GM23338 (cell line): Measurements from ENCODE around the gene PLRG1. TPM values are rescaled to one million over a fixed set of nuclear protein-coding genes. Genes with fewer than 3 reads are reported as not detected.

ENCODE experiments used
- ATAC-seq: fragments of 200-7000 bp; cut with Tn5 transposase; 3 replicates; pipeline ENCODE4 v1.9.1; 2020
- DNase-seq: peaks from one replicate; pipeline ENCODE4 v3.0.0-alpha.2; 2015; ENCODE audit warnings: low spot score
- H2AFZ ChIP-seq: fragments of 200-600 bp; sonication (generic); 2 replicates; pipeline ENCODE4 v1.8.0; 2016; ENCODE audit warnings: antibody characterized with exemption, mild to moderate bottlenecking, moderate library complexity
- H3F3A ChIP-seq: fragments of 200-600 bp; sonication (generic); replicated peaks from 2 replicates; pipeline ENCODE4 v1.8.0; 2017; ENCODE audit warnings: antibody characterized with exemption, mixed run types, low read depth
- H3K27ac ChIP-seq: fragments of 200-600 bp; sonication (generic); 2 replicates; pipeline ENCODE4 v1.6.1; 2016; ENCODE audit warnings: low read depth
- H3K27me3 ChIP-seq: fragments of 200-600 bp; sonication (generic); 2 replicates; pipeline ENCODE4 v1.8.0; 2016; ENCODE audit warnings: mild to moderate bottlenecking, mixed run types, moderate library complexity; ENCODE audit not compliant: insufficient read depth
- H3K36me3 ChIP-seq: fragments of 200-600 bp; sonication (generic); 2 replicates; pipeline ENCODE4 v1.8.0; 2016; ENCODE audit warnings: mild to moderate bottlenecking; ENCODE audit not compliant: insufficient read depth
- H3K4me1 ChIP-seq: fragments of 200-600 bp; sonication (generic); 2 replicates; pipeline ENCODE4 v1.8.0; 2016; ENCODE audit warnings: mild to moderate bottlenecking, moderate library complexity; ENCODE audit not compliant: insufficient read depth
- H3K4me2 ChIP-seq: fragments of 200-600 bp; sonication (generic); 2 replicates; pipeline ENCODE4 v1.7.1; 2017; ENCODE audit warnings: mixed run types
- H3K4me3 ChIP-seq: fragments of 200-600 bp; sonication (generic); 2 replicates; pipeline ENCODE4 v1.6.1; 2016; ENCODE audit warnings: mixed run types
- H3K79me2 ChIP-seq: fragments of 200-600 bp; sonication (generic); replicated peaks from 2 replicates; pipeline ENCODE4 v1.8.0; 2017; ENCODE audit warnings: mild to moderate bottlenecking; ENCODE audit not compliant: insufficient read depth
- H3K9me2 ChIP-seq: fragments of 200-600 bp; sonication (generic); 2 replicates; pipeline ENCODE4 v1.8.0; 2017; ENCODE audit not compliant: insufficient read depth
- H4K20me1 ChIP-seq: fragments of 200-600 bp; sonication (generic); replicated peaks from 2 replicates; pipeline ENCODE4 v1.8.0; 2017; ENCODE audit warnings: mild to moderate bottlenecking; ENCODE audit not compliant: insufficient read depth
- H3K27ac Mint-ChIP-seq: 2 replicates; pipeline ENCODE4 v1.8.0; 2020; ENCODE audit warnings: inconsistent platforms, mild to moderate bottlenecking, moderate library complexity, mixed read lengths
- H3K27me3 Mint-ChIP-seq: 3 replicates; pipeline ENCODE4 v1.8.0; 2022; ENCODE audit warnings: low read depth, mild to moderate bottlenecking, moderate library complexity, mixed read lengths, inconsistent platforms; ENCODE audit not compliant: insufficient read depth, poor library complexity
- H3K36me3 Mint-ChIP-seq: 3 replicates; pipeline ENCODE4 v1.8.0; 2021; ENCODE audit warnings: low read depth, mild to moderate bottlenecking, inconsistent platforms, moderate library complexity, mixed read lengths
- H3K4me1 Mint-ChIP-seq: 3 replicates; pipeline ENCODE4 v1.8.0; 2020; ENCODE audit warnings: mild to moderate bottlenecking, inconsistent platforms, mixed read lengths
- H3K4me3 Mint-ChIP-seq: 3 replicates; pipeline ENCODE4 v1.8.0; 2021; ENCODE audit warnings: moderate library complexity, mild to moderate bottlenecking, inconsistent platforms, mixed read lengths
- H3K9me3 Mint-ChIP-seq: 3 replicates; pipeline ENCODE4 v1.8.0; 2020; ENCODE audit warnings: moderate library complexity, mild to moderate bottlenecking, inconsistent platforms, mixed read lengths
- CREB1 ChIP-seq: fragments of 250-450 bp; sonication (Bioruptor Pico); IDR thresholded peaks from 2 replicates; pipeline ENCODE4 v1.5.0; 2020; ENCODE audit warnings: low read depth, mild to moderate bottlenecking, moderate library complexity
- ETS1 ChIP-seq: IDR thresholded peaks from 2 replicates; pipeline ENCODE4 v1.6.1; 2016; ENCODE audit warnings: antibody characterized with exemption
- EZH2 ChIP-seq: fragments of 200-600 bp; sonication (generic); IDR thresholded peaks from one replicate; pipeline ENCODE4 v1.8.0; 2017; ENCODE audit warnings: antibody characterized with exemption, mild to moderate bottlenecking, low read depth; ENCODE audit not compliant: unreplicated experiment
- EZH2phosphoT487 ChIP-seq: fragments of 200-600 bp; sonication (generic); IDR thresholded peaks from one replicate; pipeline ENCODE4 v1.8.1; 2018; ENCODE audit warnings: antibody characterized with exemption; ENCODE audit not compliant: unreplicated experiment
- JUNB ChIP-seq: IDR thresholded peaks from one replicate; pipeline ENCODE4 v1.6.1; 2016; ENCODE audit warnings: antibody characterized with exemption; ENCODE audit not compliant: unreplicated experiment
- NANOG ChIP-seq: IDR thresholded peaks from 2 replicates; pipeline ENCODE4 v1.6.1; 2016; ENCODE audit warnings: antibody characterized with exemption, borderline replicate concordance
- POLR2AphosphoS5 ChIP-seq: IDR thresholded peaks from 2 replicates; pipeline ENCODE4 v1.6.1; 2016; ENCODE audit warnings: antibody characterized with exemption, low read depth
- REST ChIP-seq: IDR thresholded peaks from one replicate; pipeline ENCODE4 v1.6.1; 2018; ENCODE audit warnings: antibody characterized with exemption; ENCODE audit not compliant: unreplicated experiment
- STAT1 ChIP-seq: IDR thresholded peaks from one replicate; pipeline ENCODE4 v1.6.1; 2016; ENCODE audit warnings: antibody characterized with exemption; ENCODE audit not compliant: unreplicated experiment
- ZNF114 ChIP-seq: fragments of 250-450 bp; sonication (Bioruptor Pico); IDR thresholded peaks from 2 replicates; pipeline ENCODE4 v1.5.0; 2020; ENCODE audit warnings: mild to moderate bottlenecking, moderate library complexity
- ZNF331 ChIP-seq: fragments of 250-450 bp; sonication (Bioruptor Pico); IDR thresholded peaks from 2 replicates; pipeline ENCODE4 v1.5.0; 2020; ENCODE audit warnings: low read depth, mild to moderate bottlenecking, moderate library complexity
- ZNF462 ChIP-seq: fragments of 250-450 bp; sonication (Bioruptor Pico); IDR thresholded peaks from 2 replicates; pipeline ENCODE4 v1.5.0; 2020; ENCODE audit warnings: mild to moderate bottlenecking, moderate library complexity
- polyA plus RNA-seq: library from polyadenylated mRNA; unstranded; fragments of >200 nt; fragmentation: Nextera tagmentation; extraction: Ambion mirVana; gene quantifications from 2 replicates; pipeline ENCODE4 v1.2.1, GENCODE V29; 2016
- total RNA-seq: library from RNA; depleted of rRNA; stranded (reverse); fragments of >200 nt; shearing (Covaris generic); gene quantifications from 2 replicates; pipeline ENCODE4 v1.2.3, GENCODE V29; 2014
- TF ChIP-seq, protein P1 (sequence below), 2 experiments: fragments of 200-600 bp in 1 of 2; sonication (generic) in 1 of 2; conservative IDR thresholded peaks; 2 replicates each; pipeline versions ENCODE4 v1.5.1 to v1.6.1; 2016 to 2017; ENCODE audit warnings: antibody characterized with exemption in 2 of 2, low read depth in 2 of 2, mild to moderate bottlenecking in 2 of 2, moderate library complexity in 1 of 2

Gene PLRG1
- total and polyA plus RNA-seq, 2 experiments from 2014 or later, result 77.3 to 82.7 TPM

DNA sequence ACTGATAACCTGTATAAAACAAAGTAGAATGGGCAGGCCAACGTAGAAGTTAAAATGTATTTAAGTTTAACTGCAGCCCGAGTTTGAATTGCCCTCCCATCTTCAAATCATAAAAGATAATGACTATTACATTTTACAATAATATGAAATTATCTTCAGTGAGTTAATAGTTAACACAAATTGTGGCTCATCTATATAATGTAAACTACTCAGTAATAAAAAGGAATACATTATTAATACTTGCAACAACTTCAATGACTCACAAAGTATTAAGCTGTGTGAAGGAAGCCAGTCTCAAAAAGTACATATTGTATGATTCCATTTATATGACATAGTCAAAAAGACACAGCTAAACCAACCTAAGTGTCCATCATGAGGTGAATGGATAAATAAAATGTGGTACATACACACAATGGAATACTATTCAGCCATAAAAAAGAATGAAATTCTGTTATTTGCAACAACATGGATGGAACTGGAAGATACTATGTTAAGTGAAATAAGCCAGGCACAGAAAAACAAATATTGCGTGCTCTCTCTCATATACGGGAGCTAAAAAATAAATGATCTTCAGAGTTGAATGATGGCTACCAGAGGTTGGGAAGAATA, 7.8 kb downstream of the PLRG1 start:
- H3F3A ChIP-seq, result no peaks in the 10 kb centered on the region
- peaks cover 81% of the 10 kb centered on the region for H3K36me3 ChIP-seq
- no peak overlapping the region for H2AFZ ChIP-seq
- no peaks in the 10 kb centered on the region for H3K4me1 ChIP-seq
- no peak for DNase-seq
- no peaks in the 10 kb centered on the region for H3K9me2 ChIP-seq
- TF ChIP-seq ZNF114 (no peak), CREB1 (CRISPR knock-in tag) (no peak), JUNB (no peak), NANOG (no peak), EZH2 (no peak), STAT1 (no peak), POLR2AphosphoS5 (no peak), REST (no peak), ZNF462 (no peak), ETS1 (no peak), EZH2phosphoT487 (no peak), ZNF331 (no peak)
- TF ChIP-seq, protein P1, sequence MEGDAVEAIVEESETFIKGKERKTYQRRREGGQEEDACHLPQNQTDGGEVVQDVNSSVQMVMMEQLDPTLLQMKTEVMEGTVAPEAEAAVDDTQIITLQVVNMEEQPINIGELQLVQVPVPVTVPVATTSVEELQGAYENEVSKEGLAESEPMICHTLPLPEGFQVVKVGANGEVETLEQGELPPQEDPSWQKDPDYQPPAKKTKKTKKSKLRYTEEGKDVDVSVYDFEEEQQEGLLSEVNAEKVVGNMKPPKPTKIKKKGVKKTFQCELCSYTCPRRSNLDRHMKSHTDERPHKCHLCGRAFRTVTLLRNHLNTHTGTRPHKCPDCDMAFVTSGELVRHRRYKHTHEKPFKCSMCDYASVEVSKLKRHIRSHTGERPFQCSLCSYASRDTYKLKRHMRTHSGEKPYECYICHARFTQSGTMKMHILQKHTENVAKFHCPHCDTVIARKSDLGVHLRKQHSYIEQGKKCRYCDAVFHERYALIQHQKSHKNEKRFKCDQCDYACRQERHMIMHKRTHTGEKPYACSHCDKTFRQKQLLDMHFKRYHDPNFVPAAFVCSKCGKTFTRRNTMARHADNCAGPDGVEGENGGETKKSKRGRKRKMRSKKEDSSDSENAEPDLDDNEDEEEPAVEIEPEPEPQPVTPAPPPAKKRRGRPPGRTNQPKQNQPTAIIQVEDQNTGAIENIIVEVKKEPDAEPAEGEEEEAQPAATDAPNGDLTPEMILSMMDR (conservative IDR thresholded peaks at IDR 0.05; ENCODE audit: low read depth in 2 of 2), result no peak
- no peak overlapping the region for H3K4me3 ChIP-seq
- ATAC-seq, result no peak
- no peaks in the 10 kb centered on the region for H3K27me3 ChIP-seq
- Mint-ChIP-seq H3K27ac (no peak overlapping the region), H3K4me1 (no peaks in the 10 kb centered on the region), H3K36me3 (peaks cover 71% of the 10 kb centered on the region), H3K9me3 (no peaks in the 10 kb centered on the region), H3K27me3 (no peaks in the 10 kb centered on the region), H3K4me3 (no peak overlapping the region)
- H3K4me2 ChIP-seq, result no peak overlapping the region
- no peaks in the 10 kb centered on the region; the same call in 1 of the 2 replicates for H4K20me1 ChIP-seq
- H3K79me2 ChIP-seq, result peaks cover 4% of the 10 kb centered on the region; the same call in 1 of the 2 replicates
- no peak overlapping the region for H3K27ac ChIP-seq
